IMR-90 (cell line): ENCODE data around the gene EPC2. TPM values are rescaled to one million over a fixed set of nuclear protein-coding genes. Genes with fewer than 3 reads are reported as not detected.

Experiments
- ATAC-seq: fragments of 200-7000 bp; cut with Tn5 transposase; 2 replicates; pipeline ENCODE4 v1.9.1; 2020; ENCODE audit warnings: low read depth, mild to moderate bottlenecking, moderate library complexity
- BruUV-seq: library from RNA; stranded (reverse); fragments of 400-500 nt; replicated peaks from 2 replicates; lab custom pipeline; 2021; lab: Mats Ljungman, UMichigan
- CTCF ChIA-PET: fragments of 300-600 bp; formaldehyde crosslinking; extraction: SDS; loops from one replicate; lab custom pipeline; 2021; ENCODE audit warnings: antibody characterized with exemption; lab: Yijun Ruan, JAX
- POLR2A ChIA-PET: fragments of 300-600 bp; sonication (Branson Sonifier 250); formaldehyde crosslinking; loops from one replicate; lab custom pipeline; 2022; ENCODE audit warnings: antibody characterized with exemption; ENCODE audit not compliant: unreplicated experiment; lab: Charles Lee
- DNase-seq: peaks from one replicate; pipeline ENCODE4 v3.0.0; 2013
- H2AFZ ChIP-seq: replicated peaks from 2 replicates; pipeline ENCODE3; 2013; ENCODE audit warnings: low read length, mild to moderate bottlenecking; ENCODE audit not compliant: poor library complexity
- H2AK5ac ChIP-seq: 2 replicates; pipeline ENCODE4 v1.6.1; 2013; ENCODE audit warnings: low read depth, low read length, inconsistent platforms
- H2AK9ac ChIP-seq: replicated peaks from 2 replicates; pipeline ENCODE3; 2013; ENCODE audit warnings: mild to moderate bottlenecking, low read depth, low read length, moderate library complexity; ENCODE audit not compliant: poor library complexity
- H2BK120ac ChIP-seq: 2 replicates; pipeline ENCODE4 v1.6.1; 2013; ENCODE audit warnings: low read depth, low read length, inconsistent platforms
- H2BK15ac ChIP-seq: 3 replicates; pipeline ENCODE4 v1.6.1; 2013; ENCODE audit warnings: low read depth, low read length, inconsistent platforms
- H2BK20ac ChIP-seq: 2 replicates; pipeline ENCODE4 v1.6.1; 2013; ENCODE audit warnings: low read depth, mild to moderate bottlenecking, inconsistent platforms, low read length, moderate library complexity
- H2BK5ac ChIP-seq: 2 replicates; pipeline ENCODE4 v1.6.1; 2013; ENCODE audit warnings: mild to moderate bottlenecking, low read depth, low read length, inconsistent platforms; ENCODE audit not compliant: poor library complexity, severe bottlenecking
- H3K14ac ChIP-seq: replicated peaks from 2 replicates; pipeline ENCODE4 v1.6.1; 2013; ENCODE audit warnings: low read depth, low read length, inconsistent platforms
- H3K18ac ChIP-seq: 2 replicates; pipeline ENCODE4 v1.6.1; 2013; ENCODE audit warnings: low read depth, low read length, control low read depth
- H3K23ac ChIP-seq: 2 replicates; pipeline ENCODE4 v1.6.1; 2013; ENCODE audit warnings: low read depth, low read length, inconsistent platforms
- H3K27ac ChIP-seq: 2 replicates; pipeline ENCODE4 v1.5.1; 2013; ENCODE audit warnings: mild to moderate bottlenecking, control low read depth, low read length; ENCODE audit not compliant: insufficient read depth
- H3K27me3 ChIP-seq: 2 replicates; pipeline ENCODE4 v1.6.1; 2013; ENCODE audit warnings: low read length; ENCODE audit not compliant: control insufficient read depth, insufficient read depth
- H3K36me3 ChIP-seq: 2 replicates; pipeline ENCODE4 v1.6.1; 2013; ENCODE audit warnings: low read length, mixed read lengths; ENCODE audit not compliant: control insufficient read depth, insufficient read depth
- H3K4ac ChIP-seq: 2 replicates; pipeline ENCODE4 v1.6.1; 2013; ENCODE audit warnings: low read depth, low read length, inconsistent platforms
- H3K4me1 ChIP-seq: 2 replicates; pipeline ENCODE4 v1.6.1; 2013; ENCODE audit warnings: low read length, mixed read lengths; ENCODE audit not compliant: control insufficient read depth, insufficient read depth
- H3K4me2 ChIP-seq: 2 replicates; pipeline ENCODE4 v1.6.1; 2013; ENCODE audit warnings: low read depth, mild to moderate bottlenecking, control low read depth, low read length, moderate library complexity
- H3K4me3 ChIP-seq: 2 replicates; pipeline ENCODE4 v1.5.1; 2013; ENCODE audit warnings: low read depth, mild to moderate bottlenecking, control low read depth, low read length, moderate library complexity; ENCODE audit not compliant: insufficient read depth
- H3K56ac ChIP-seq: 2 replicates; pipeline ENCODE4 v1.6.1; 2013; ENCODE audit warnings: low read length, inconsistent platforms; ENCODE audit not compliant: insufficient read depth; ENCODE audit errors: extremely low read depth
- H3K79me1 ChIP-seq, 2 experiments: 2 replicates each; pipeline ENCODE4 v1.6.1; 2013; ENCODE audit warnings: low read length in 2 of 2, inconsistent platforms in 1 of 2, low read depth in 1 of 2
- H3K9ac ChIP-seq: 2 replicates; pipeline ENCODE4 v1.6.1; 2013; ENCODE audit warnings: low read depth, low read length, control low read depth
- H3K9me1 ChIP-seq: 2 replicates; pipeline ENCODE4 v1.6.1; 2013; ENCODE audit warnings: low read length, inconsistent platforms; ENCODE audit not compliant: insufficient read depth
- H3K9me3 ChIP-seq: 2 replicates; pipeline ENCODE4 v1.6.1; 2013; ENCODE audit warnings: low read length; ENCODE audit not compliant: control insufficient read depth, insufficient read depth
- H4K20me1 ChIP-seq: 2 replicates; pipeline ENCODE4 v1.6.1; 2013; ENCODE audit warnings: low read length, inconsistent platforms; ENCODE audit not compliant: insufficient read depth
- H4K5ac ChIP-seq: 2 replicates; pipeline ENCODE4 v1.6.1; 2013; ENCODE audit warnings: mild to moderate bottlenecking, low read depth, low read length, control low read depth
- H4K8ac ChIP-seq, 2 experiments: 2 replicates each; pipeline ENCODE4 v1.6.1; 2013; ENCODE audit warnings: low read depth in 2 of 2, low read length in 2 of 2, control low read depth in 1 of 2, inconsistent platforms in 1 of 2
- H4K91ac ChIP-seq: 2 replicates; pipeline ENCODE4 v1.6.1; 2013; ENCODE audit warnings: low read depth, low read length, inconsistent platforms; ENCODE audit not compliant: insufficient read depth
- BHLHE40 ChIP-seq: fragments of 150-350 bp; IDR thresholded peaks from 2 replicates; pipeline ENCODE4 v1.6.1; 2016; ENCODE audit warnings: mild to moderate bottlenecking, low read depth, low read length
- CEBPB ChIP-seq: IDR thresholded peaks from 2 replicates; pipeline ENCODE4 v1.6.1; 2012; ENCODE audit warnings: low read depth, low read length, improper control_type of control experiment
- CTCF ChIP-seq: conservative IDR thresholded peaks from 2 replicates; pipeline ENCODE4 v1.5.1; 2012; ENCODE audit warnings: mild to moderate bottlenecking, low read depth, low read length, improper control_type of control experiment
- ELK1 ChIP-seq: fragments of 150-350 bp; IDR thresholded peaks from 2 replicates; pipeline ENCODE4 v1.6.1; 2016; ENCODE audit warnings: low read depth, mild to moderate bottlenecking, low read length, moderate library complexity, borderline replicate concordance
- MAFK ChIP-seq: IDR thresholded peaks from 2 replicates; pipeline ENCODE4 v1.6.1; 2012; ENCODE audit warnings: low read depth, low read length, improper control_type of control experiment
- MAZ ChIP-seq: IDR thresholded peaks from 2 replicates; pipeline ENCODE4 v1.6.1; 2012; ENCODE audit warnings: low read depth, mild to moderate bottlenecking, low read length, improper control_type of control experiment, moderate library complexity, borderline replicate concordance
- MXI1 ChIP-seq: IDR thresholded peaks from 2 replicates; pipeline ENCODE4 v1.6.1; 2012; ENCODE audit warnings: low read depth, mild to moderate bottlenecking, low read length, moderate library complexity, borderline replicate concordance
- NFE2L2 ChIP-seq: fragments of 150-350 bp; IDR thresholded peaks from 2 replicates; pipeline ENCODE4 v1.6.1; 2016; ENCODE audit warnings: low read depth, mild to moderate bottlenecking, low read length
- RAD21 ChIP-seq: IDR thresholded peaks from 2 replicates; pipeline ENCODE4 v1.6.1; 2012; ENCODE audit warnings: low read length, improper control_type of control experiment
- RCOR1 ChIP-seq: IDR thresholded peaks from 2 replicates; pipeline ENCODE4 v1.6.1; 2012; ENCODE audit warnings: mild to moderate bottlenecking, low read length, improper control_type of control experiment; ENCODE audit not compliant: insufficient replicate concordance
- USF2 ChIP-seq: fragments of 150-350 bp; IDR thresholded peaks from 2 replicates; pipeline ENCODE4 v1.6.1; 2017; ENCODE audit warnings: mild to moderate bottlenecking, antibody characterized with exemption, low read length, low read depth
- dilution Hi-C: fragments of 300-500 bp; cut with HindIII; formaldehyde crosslinking; loops from one replicate; pipeline ENCODE4 v1.14.3; 2018; ENCODE audit warnings: low sequenced_read_pairs; ENCODE audit not compliant: unreplicated experiment
- in situ Hi-C: fragments of 300-500 bp; cut with MboI; formaldehyde crosslinking; loops from 3 replicates; pipeline ENCODE4 v1.14.3; 2019; ENCODE audit warnings: low sequenced_read_pairs, inconsistent platforms, mixed read lengths
- intact Hi-C: fragments of 100-400 bp; cut with micrococcal nuclease; formaldehyde crosslinking; loops from 2 replicates; pipeline ENCODE4 v1.10.0; 2022
- polyA plus RNA-seq, 3 experiments: library from polyadenylated mRNA; depleted of rRNA; stranded (reverse); fragments of >200 nt; gene quantifications; 2 replicates each; pipeline ENCODE4 v1.2.3, GENCODE V29; 2012; ENCODE audit warnings: low replicate concordance in 1 of 3
- total RNA-seq: library from RNA; depleted of rRNA; stranded (reverse); fragments of >200 nt; gene quantifications from 2 replicates; pipeline ENCODE4 v1.2.3, GENCODE V29; 2012

EPC2 gene
- total and polyA plus RNA-seq, 2 of the 4 experiments (the other 2 are of a cell fraction), result 10.6 to 22.6 TPM

- no peak for ATAC-seq
- no peaks in the 10 kb centered on the region for H3K4me1 ChIP-seq
- CTCF ChIA-PET, result no interaction called here
Measured at GRCh38 chr2:148627224-148627623, 17.3 kb upstream of the EPC2 start.

More at GRCh38 chr2:148627224-148627623, 17.3 kb upstream of the EPC2 start:
- in situ Hi-C loops, result loop anchor here (25.0 kb wide), 2 partner anchors 335 to 685 kb away; no protein-coding TSS in a partner anchor
- no peak overlapping the region for H3K4ac ChIP-seq
- no peak for DNase-seq
- H3K18ac ChIP-seq, result no peak overlapping the region
- H3K27me3 ChIP-seq, result peaks cover 3% of the 10 kb centered on the region
- no peak overlapping the region for H2BK120ac ChIP-seq
- H4K5ac ChIP-seq, result no peak overlapping the region
- no peak overlapping the region for H4K91ac ChIP-seq
- dilution Hi-C loops, result no loop called here
- H4K8ac ChIP-seq, result no peak overlapping the region
- no peaks in the 10 kb centered on the region for H3K36me3 ChIP-seq
- no TSS peak for BruUV-seq
- H3K14ac ChIP-seq, result no peak overlapping the region
- H3K23ac ChIP-seq, result no peak overlapping the region
- H2BK5ac ChIP-seq, result no peak overlapping the region
- no peak overlapping the region for H3K4me3 ChIP-seq
- H2BK15ac ChIP-seq, result no peak overlapping the region
- H2AFZ ChIP-seq, result no peak overlapping the region
- H2AK9ac ChIP-seq, result no peak overlapping the region
- no peak overlapping the region for H3K56ac ChIP-seq
- no peaks in the 10 kb centered on the region for H3K9me3 ChIP-seq
- H3K9me1 ChIP-seq, result no peaks in the 10 kb centered on the region
- H2BK20ac ChIP-seq, result no peak overlapping the region
- POLR2A ChIA-PET, result no interaction called here
- intact Hi-C loops, result no loop called here
- H3K79me1 ChIP-seq, result no peaks in the 10 kb centered on the region
- no peak overlapping the region for H2AK5ac ChIP-seq
- no peak overlapping the region for H3K9ac ChIP-seq
- no peak overlapping the region for H3K4me2 ChIP-seq
- no peak for TF ChIP-seq MXI1
- no peak for TF ChIP-seq MAZ
- no peak for TF ChIP-seq BHLHE40
- TF ChIP-seq CEBPB, result no peak
- no peak for TF ChIP-seq RAD21
- TF ChIP-seq RCOR1, result no peak
- no peak for TF ChIP-seq NFE2L2
- TF ChIP-seq CTCF, result no peak
- no peak for TF ChIP-seq ELK1
- no peak for TF ChIP-seq MAFK
- TF ChIP-seq USF2, result no peak
- H4K20me1 ChIP-seq, result no peaks in the 10 kb centered on the region
- no peak overlapping the region for H3K27ac ChIP-seq
